ENCODE results near the gene PRRC1. TPM values are rescaled to one million over a fixed set of nuclear protein-coding genes. Genes with fewer than 3 reads are reported as not detected.

PRRC1 gene
- total RNA-seq, 1 experiment from 2014 or later: 77.9 TPM

DNA sequence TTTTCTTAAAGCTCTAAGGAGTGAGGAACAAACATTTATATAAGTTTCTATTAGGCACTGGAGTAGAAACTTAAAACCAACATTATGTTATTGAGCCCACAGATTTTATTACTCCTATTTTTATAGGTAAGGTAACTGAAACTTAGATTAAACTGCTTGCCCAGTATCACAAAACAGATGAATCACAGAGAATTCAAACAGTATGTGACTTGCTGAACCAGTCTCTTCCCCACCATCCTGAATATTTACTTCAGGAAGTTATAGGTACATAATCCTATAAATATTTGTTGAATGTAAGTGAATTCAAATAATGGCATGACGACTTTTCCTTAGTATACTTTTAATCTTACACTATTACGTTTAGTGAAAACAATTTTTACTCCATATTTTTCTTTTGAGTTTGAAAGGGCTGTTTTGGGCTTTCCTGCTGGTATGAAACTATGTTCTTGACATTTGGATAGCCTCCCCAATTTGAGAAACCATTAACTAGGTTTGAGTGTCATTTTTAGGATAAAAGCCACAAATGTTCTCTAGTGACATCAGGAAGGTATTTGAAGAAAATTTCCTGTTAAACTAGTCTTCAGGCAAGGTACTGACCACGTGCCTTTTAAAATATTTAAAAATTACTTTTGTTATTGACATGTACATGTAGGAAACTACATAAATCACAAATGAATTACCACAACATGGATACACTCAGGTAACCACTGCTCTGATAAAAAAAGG, 39.3 kb downstream of the PRRC1 start (continued):
- TF ChIP-seq OVOL2 (CRISPR knock-in tag; IDR thresholded peaks at IDR 0.05; ENCODE audit: borderline replicate concordance) (no peak), CREB1 (CRISPR knock-in tag; IDR thresholded peaks at IDR 0.05) (no peak), NFATC4 (CRISPR knock-in tag; IDR thresholded peaks at IDR 0.05) (no peak), JAZF1 (CRISPR knock-in tag; IDR thresholded peaks at IDR 0.05) (no peak), FOXK1 (CRISPR knock-in tag; IDR thresholded peaks at IDR 0.05) (no peak)
- TF ChIP-seq, protein P1, sequence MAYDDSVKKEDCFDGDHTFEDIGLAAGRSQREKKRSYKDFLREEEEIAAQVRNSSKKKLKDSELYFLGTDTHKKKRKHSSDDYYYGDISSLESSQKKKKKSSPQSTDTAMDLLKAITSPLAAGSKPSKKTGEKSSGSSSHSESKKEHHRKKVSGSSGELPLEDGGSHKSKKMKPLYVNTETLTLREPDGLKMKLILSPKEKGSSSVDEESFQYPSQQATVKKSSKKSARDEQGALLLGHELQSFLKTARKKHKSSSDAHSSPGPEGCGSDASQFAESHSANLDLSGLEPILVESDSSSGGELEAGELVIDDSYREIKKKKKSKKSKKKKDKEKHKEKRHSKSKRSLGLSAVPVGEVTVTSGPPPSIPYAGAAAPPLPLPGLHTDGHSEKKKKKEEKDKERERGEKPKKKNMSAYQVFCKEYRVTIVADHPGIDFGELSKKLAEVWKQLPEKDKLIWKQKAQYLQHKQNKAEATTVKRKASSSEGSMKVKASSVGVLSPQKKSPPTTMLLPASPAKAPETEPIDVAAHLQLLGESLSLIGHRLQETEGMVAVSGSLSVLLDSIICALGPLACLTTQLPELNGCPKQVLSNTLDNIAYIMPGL (CRISPR knock-in tag; IDR thresholded peaks at IDR 0.05): no peak
- TF ChIP-seq, protein P2, sequence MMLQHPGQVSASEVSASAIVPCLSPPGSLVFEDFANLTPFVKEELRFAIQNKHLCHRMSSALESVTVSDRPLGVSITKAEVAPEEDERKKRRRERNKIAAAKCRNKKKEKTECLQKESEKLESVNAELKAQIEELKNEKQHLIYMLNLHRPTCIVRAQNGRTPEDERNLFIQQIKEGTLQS (CRISPR knock-in tag; conservative IDR thresholded peaks at IDR 0.05): no peak

DNA sequence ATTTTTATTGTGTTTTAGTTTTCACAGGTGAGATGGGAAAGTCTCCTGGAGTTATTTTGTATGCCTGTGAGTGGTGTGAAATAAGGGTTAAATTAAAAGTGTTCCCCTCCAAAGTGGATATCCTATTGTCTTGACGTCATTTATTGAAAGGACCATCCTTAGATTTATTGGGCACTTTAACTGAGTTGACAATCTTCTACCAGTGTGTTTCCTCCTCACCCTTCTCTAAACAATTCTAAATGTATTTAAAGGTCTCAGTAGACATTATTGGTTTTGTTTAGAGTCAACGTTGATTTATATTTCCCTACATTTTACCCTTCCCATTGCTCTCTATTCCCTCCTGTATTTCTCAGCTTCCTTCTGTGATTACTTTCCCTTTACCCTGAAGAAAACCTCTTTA, 40.8 kb downstream of the PRRC1 start:
- DNase-seq (ENCODE audit: low spot score) (no peak), ATAC-seq (no peak)
- ChIA-PET CTCF (no interaction called here), POLR2A (no interaction called here)
- no peak for TF ChIP-seq NR1H2 (CRISPR knock-in tag; IDR thresholded peaks at IDR 0.05)
- TF ChIP-seq ETV6 (CRISPR knock-in tag; IDR thresholded peaks at IDR 0.05): no peak
- no peak for TF ChIP-seq ZNF396 (CRISPR knock-in tag; IDR thresholded peaks at IDR 0.05; ENCODE audit: borderline replicate concordance)
- TF ChIP-seq, protein P3, sequence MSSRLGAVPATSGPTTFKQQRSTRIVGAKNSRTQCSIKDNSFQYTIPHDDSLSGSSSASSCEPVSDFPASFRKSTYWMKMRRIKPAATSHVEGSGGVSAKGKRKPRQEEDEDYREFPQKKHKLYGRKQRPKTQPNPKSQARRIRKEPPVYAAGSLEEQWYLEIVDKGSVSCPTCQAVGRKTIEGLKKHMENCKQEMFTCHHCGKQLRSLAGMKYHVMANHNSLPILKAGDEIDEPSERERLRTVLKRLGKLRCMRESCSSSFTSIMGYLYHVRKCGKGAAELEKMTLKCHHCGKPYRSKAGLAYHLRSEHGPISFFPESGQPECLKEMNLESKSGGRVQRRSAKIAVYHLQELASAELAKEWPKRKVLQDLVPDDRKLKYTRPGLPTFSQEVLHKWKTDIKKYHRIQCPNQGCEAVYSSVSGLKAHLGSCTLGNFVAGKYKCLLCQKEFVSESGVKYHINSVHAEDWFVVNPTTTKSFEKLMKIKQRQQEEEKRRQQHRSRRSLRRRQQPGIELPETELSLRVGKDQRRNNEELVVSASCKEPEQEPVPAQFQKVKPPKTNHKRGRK (CRISPR knock-in tag; IDR thresholded peaks at IDR 0.05; ENCODE audit: borderline replicate concordance): no peak
- H3K27me3 Mint-ChIP-seq (ENCODE audit: low read depth): no peaks in the 10 kb centered on the region
- no peaks in the 10 kb centered on the region for H3K9me3 Mint-ChIP-seq
- H3K4me1 Mint-ChIP-seq: no peaks in the 10 kb centered on the region
- no peak overlapping the region for H3K4me3 Mint-ChIP-seq
- no peak overlapping the region for H3K27ac Mint-ChIP-seq
- H3K36me3 Mint-ChIP-seq: peaks cover 9% of the 10 kb centered on the region; the same call in 1 of the 2 replicates

DNA sequence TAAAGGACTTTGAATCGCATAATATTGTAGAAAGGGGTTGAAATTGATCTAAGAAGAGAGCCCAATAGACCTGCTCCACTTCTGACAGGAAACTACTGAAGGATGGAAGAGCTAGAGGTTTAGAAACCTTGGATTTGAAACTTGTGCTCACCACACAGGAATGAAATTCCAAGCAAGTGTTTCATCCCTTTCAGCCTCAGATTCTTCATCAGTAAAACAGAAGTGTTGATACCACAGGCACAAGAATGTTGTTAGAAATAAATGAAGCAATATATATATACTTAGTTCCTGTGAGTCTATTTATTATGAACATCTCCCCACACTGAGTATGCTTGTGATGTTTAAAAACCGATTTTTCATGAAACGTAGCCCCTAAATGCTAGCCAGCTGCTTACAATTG, 43.8 kb downstream of the PRRC1 start:
- CTCF ChIA-PET: no interaction called here
- POLR2A ChIA-PET: no interaction called here
- H3K27me3 Mint-ChIP-seq (ENCODE audit: low read depth): peaks cover 3% of the 10 kb centered on the region; the same call in 1 of the 2 replicates
- DNase-seq (ENCODE audit: low spot score) (no peak), ATAC-seq (no peak)
- no peaks in the 10 kb centered on the region for H3K36me3 Mint-ChIP-seq
- H3K4me3 Mint-ChIP-seq: no peak overlapping the region
- no peaks in the 10 kb centered on the region for H3K4me1 Mint-ChIP-seq
- H3K9me3 Mint-ChIP-seq: no peaks in the 10 kb centered on the region
- TF ChIP-seq ZNF263 (CRISPR knock-in tag; IDR thresholded peaks at IDR 0.05; ENCODE audit: low read depth) (no peak), GABPB1 (CRISPR knock-in tag; IDR thresholded peaks at IDR 0.05) (no peak)
- TF ChIP-seq, protein P4, sequence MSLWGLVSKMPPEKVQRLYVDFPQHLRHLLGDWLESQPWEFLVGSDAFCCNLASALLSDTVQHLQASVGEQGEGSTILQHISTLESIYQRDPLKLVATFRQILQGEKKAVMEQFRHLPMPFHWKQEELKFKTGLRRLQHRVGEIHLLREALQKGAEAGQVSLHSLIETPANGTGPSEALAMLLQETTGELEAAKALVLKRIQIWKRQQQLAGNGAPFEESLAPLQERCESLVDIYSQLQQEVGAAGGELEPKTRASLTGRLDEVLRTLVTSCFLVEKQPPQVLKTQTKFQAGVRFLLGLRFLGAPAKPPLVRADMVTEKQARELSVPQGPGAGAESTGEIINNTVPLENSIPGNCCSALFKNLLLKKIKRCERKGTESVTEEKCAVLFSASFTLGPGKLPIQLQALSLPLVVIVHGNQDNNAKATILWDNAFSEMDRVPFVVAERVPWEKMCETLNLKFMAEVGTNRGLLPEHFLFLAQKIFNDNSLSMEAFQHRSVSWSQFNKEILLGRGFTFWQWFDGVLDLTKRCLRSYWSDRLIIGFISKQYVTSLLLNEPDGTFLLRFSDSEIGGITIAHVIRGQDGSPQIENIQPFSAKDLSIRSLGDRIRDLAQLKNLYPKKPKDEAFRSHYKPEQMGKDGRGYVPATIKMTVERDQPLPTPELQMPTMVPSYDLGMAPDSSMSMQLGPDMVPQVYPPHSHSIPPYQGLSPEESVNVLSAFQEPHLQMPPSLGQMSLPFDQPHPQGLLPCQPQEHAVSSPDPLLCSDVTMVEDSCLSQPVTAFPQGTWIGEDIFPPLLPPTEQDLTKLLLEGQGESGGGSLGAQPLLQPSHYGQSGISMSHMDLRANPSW (CRISPR knock-in tag; conservative IDR thresholded peaks at IDR 0.05; ENCODE audit: low read depth): no peak
- TF ChIP-seq, protein P5, sequence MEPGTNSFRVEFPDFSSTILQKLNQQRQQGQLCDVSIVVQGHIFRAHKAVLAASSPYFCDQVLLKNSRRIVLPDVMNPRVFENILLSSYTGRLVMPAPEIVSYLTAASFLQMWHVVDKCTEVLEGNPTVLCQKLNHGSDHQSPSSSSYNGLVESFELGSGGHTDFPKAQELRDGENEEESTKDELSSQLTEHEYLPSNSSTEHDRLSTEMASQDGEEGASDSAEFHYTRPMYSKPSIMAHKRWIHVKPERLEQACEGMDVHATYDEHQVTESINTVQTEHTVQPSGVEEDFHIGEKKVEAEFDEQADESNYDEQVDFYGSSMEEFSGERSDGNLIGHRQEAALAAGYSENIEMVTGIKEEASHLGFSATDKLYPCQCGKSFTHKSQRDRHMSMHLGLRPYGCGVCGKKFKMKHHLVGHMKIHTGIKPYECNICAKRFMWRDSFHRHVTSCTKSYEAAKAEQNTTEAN (CRISPR knock-in tag; IDR thresholded peaks at IDR 0.05): no peak
- no peak overlapping the region for H3K27ac Mint-ChIP-seq
